HL-60/S4 (cell line): ENCODE measurements around the gene ABCC1.
"Not testable (repeated sequence)": the region's sequence is repeated elsewhere in the genome, so short reads cannot be mapped to it uniquely, and the experiment has no call there.

Experiments used
- in situ Hi-C: fragments of 300-500 bp; cut with MboI; formaldehyde crosslinking; loops from 2 replicates; pipeline ENCODE4 v1.14.3; 2022; ENCODE audit warnings: low sequenced_read_pairs

ABCC1 gene

DNA sequence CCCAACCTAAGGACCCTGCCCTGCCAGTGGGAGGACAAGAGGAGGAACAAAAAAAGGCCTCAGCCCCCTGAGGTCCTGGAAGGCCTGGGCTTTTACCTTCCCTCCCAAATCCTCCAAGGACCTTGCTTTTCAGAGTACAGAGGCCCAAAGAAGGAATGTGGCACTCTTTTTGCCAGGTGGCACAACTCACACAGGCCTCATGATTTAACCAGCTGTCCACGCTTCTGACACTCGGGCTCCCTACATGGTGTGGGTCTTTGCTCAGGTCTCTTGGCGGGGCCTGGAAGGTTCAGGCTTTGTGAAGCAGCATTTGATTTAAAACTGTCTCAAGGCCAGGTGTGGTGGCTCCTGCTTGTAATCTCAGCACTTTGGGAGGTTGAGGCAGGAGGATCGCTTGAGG, 153.3 kb downstream of the ABCC1 start:
- in situ Hi-C loops: no loop called here

DNA sequence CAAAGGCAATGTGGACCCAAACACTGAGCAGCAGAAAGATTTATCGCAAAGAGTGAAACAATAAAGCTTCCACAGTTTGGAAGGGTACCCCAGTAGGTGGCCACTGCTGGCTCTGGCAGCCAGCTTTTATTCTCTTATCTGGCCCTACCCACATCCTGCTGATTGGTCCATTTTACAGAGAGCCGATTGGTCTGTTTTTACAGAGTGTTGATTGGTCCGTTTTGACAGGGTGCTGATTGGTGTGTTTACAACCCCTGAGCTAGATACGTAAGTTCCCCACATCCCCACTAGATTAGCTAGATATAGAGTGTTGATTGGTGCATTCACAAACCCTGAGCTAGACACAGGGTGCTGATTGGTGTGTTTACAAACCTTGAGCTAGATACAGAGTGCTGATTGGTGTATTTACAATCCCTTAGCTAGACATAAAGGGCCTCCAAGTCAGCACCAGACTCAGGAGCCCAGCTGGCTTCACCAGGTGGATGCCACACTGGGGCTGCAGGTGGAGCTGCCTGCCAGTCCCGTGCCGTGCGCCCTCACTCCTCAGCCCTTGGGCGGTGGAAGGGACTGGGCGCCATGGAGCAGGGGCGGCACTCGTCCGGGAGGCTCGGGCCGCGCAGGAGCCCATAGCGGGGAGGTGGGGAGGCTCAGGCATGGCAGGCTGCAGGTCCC, 154.9 kb downstream of the ABCC1 start:
- in situ Hi-C loops: not testable (repeated sequence)

DNA sequence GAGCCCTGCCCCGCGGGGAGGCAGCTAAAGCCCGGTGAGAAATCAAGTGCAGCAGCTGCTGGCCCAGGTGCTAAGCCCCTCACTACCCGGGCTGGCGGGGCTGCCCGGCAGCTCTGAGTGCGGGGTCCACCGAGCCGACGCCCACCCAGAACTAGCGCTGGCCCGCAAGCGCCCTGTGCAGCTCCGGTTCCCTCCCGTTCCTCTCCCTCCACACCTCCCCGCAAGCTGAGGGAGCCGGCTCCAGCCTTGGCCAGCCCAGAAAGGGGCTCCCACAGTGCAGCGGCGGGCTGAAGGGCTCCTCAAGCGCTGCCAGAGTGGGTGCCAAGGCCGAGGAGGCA, 155.4 kb downstream of the ABCC1 start:
- in situ Hi-C loops: not testable (repeated sequence)

DNA sequence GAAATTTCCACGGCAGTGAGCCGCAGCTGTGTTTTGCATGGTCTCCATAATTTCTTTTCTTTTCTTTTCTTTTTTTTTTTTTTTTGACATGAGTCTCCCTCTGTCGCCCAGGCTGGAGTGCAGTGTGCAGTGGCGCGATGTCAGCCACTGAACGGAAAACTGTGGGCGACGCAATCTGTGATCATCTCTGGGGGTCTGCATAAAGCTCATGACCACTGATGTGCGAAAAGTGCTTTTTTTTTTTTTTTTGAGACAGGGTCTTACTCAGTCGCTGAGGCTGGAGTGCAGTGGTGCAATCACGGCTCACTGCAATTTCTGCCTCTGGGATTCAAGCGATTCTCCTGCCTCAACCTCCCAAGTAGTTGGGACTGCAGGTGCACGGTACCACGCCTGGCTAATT, 156.2 kb downstream of the ABCC1 start:
- in situ Hi-C loops: no loop called here

DNA sequence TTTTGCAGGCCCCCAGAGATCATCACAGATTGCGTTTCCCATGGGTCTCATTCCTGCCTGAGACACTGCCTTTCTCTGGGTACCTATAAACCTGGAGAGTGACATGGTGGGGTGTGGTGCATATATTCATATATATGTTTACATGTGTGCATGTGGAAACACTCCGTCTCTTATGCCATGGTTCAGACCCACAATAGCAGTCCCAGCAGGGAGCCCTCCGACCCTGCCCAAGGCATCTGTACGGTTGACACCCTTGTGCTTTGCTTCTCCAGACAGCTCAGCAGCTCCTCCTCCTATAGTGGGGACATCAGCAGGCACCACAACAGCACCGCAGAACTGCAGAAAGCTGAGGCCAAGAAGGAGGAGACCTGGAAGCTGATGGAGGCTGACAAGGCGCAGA, 157.1 kb downstream of the ABCC1 start:
- in situ Hi-C loops: no loop called here

DNA sequence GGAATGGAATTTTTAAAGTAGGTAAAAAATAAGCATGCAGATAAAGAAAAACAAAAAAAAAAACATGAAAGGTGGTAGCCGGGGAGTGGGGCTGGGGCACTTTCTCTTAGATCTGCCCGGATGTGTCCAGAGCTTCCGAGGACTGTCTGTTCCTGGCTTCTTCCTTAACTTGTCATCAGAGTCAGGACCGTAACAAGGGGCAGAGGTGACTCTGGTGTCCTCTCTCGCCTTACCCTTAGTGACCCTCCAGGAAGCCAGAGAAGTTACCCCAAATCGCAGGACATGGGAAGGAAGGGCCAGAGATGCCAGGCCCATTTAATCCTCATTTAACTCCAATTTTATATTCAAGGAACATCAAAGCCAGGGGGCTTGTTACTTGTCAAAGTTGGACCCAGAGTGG, 158.4 kb downstream of the ABCC1 start:
- in situ Hi-C loops: no loop called here

DNA sequence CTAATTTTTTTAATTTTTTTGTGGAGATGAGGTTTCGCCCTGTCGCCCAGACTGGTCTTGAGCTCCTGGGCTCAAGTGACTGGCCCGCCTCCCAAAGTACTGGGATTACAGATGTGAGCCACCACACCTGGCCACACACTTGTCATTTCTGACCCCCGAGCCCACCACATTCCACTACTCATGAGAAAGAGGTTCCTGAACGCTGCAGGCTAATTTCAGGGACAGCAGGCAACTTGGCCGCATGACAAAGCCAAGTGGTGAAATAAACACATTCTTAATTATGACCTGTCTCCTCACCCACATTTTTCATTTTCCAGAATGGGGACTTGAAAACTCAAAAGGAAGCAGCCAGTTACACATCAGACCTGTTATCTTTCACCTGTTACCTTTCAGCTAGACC, 159.3 kb downstream of the ABCC1 start:
- in situ Hi-C loops: no loop called here

DNA sequence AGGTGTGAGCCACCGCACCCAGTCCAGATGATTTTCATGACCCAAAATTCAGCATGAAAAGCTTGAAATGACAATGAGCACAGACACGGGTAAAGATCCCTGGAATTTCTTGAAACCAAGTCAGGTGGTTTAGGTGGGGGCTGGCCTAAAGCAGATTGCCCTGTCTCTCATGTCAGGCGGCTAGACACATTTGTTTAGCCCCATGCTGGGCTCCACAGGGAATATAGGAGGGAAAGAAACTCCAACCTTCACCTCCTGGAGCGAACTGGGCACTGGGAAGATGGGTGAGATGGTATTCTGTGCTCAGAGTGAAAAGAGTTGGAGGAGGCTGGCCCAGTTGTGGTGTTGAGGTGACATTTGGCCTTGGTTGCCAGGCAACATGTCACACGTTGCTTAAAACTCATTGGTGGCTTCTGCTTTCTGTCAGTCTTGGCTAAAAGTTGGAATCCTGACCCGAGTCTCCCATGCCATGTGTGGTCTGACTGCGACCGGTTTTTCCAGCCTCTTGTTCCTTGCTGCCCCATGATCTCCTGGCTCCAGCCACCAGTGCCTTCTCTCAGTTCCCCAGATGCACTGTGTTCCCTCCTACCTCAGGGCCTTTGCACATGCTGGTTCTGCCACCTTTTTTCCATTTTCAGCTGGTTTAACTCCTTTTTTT, 160.2 kb downstream of the ABCC1 start:
- in situ Hi-C loops: no loop called here

DNA sequence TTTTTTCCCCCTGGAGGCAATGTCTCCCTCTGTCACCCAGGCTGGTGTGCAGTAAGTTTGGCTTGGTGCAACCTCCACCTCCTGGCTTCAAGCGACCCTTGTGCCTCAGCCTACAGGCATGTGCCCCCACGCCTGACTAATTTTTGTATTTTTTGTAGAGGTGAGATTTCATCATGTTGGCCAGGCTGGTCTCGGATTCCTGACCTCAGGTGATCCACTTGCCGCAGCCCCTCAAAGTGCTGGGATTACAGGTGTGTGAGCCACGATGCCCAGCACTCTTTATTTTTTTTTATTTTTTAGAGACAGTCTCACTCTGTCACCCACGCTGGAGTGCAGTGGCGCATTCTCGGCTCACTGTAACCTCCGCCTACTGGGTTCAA, 160.7 kb downstream of the ABCC1 start:
- in situ Hi-C loops: no loop called here

DNA sequence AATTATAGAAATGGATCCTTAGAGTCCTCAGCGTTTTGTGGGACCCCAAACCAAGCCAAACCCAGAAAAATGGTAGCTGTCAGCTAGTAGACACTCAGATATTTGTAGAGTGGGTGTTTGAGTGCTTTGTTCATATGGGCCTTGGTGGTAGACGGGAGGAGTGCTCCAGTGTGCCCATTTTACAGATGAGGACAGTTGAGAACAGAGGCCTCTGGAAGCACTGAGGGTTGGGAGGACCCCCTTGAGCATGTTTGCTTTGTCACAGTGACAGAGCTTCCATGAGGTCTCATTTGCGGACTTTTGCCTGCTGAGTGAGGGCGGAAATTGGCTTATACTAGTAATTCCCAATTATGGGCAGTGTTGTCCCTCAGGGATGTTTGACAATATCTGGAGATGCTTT, 162.2 kb downstream of the ABCC1 start:
- in situ Hi-C loops: no loop called here

DNA sequence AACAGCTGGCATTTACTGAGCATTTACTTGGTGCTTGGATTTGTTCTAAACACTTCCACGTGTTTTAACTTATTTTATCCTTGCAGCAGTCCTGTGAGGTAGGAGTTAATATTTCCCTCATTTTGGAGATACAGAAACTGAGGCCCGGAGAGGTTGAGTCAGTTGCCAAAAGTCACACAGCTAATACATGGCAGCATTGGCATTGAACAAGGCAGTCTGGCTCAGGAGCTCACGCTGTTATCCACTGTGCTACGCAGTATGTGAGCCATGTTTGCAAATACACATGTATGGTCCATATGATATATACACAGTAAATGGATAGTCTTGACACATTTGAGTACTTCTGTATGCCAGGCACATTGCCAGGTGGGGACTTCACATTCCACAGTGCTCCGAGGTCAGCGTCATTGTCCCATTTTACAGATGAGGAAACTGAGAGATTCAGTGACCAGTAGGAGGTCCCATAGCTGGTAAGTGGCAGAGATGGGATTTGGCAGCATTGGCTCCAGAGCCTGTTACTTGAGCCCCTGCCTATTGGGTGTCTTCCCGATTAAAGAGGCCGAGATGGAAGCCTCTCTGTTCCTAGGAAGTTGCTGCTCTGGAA, 163.1 kb downstream of the ABCC1 start:
- in situ Hi-C loops: no loop called here

DNA sequence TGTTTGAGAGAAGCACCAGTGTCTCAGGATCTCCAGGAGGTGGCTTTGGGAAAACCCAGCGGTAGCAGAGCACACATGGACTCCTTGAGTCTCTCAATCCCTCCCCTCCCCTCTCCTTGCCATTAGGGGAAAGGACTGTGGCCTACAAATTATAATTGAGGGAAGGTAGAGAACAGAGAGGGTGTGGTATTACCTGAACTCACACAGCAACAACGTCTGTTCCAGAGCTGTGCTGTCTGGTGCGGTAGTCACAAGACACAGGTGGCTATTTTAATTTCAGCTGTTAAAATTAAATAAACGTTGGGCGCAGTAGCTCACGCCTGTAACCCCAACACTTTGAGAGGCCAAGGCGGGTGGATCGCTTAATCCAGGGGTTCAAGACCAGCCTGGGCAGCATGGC, 163.7 kb downstream of the ABCC1 start:
- in situ Hi-C loops: no loop called here

DNA sequence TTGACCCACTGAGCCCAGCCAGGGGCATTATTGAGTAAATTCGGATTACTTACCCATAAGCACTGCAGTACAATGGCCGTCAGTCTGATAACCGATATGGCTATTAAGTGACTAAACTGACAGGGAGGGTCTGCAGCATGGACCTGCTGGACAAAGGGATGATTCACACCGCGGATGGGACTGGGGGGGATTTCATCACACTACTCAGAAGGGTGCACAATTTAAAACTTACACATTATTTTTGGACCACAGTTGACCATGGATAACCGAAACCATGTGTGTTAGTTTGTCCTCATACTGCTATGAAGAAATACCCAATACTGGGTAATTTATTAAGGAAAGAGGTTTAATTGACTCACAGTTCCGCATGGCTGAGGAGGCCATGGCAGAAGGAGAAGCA, 167.4 kb downstream of the ABCC1 start:
- in situ Hi-C loops: no loop called here

DNA sequence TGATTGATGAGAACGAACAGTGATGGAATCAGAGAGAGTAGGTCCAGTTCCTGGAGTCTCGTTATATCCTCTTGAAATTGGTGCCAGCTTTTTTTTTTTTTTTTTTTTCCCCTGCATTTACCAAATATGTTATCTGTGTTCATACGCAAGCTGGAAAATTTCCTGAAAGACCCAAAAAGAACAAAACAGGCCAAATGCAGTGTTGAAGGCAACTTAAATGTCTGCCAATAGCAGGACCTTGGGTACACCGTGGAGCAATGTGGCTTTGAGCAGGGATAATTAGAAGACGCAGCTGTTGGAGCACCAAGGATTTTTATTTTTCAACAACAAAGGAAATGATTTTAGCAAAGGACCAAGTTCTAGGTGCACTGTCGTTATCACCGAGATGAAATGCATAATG, 168.9 kb downstream of the ABCC1 start:
- in situ Hi-C loops: no loop called here

DNA sequence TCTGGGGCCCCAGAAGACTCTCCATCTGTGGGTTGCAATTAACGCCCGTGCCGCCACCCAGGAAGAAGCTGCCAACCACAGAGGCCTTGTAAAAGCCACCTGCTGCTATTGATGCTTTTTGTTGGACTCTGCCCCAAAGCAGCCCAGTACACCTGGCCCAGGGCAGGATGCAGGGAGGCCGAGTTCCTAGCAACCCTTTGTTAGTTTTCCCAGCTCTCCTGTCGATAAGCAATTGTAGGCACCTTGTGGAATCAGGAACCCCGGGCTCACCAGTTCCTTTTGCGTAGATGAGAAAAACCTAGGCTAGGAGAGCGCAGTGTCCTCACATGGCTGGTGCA, 170.6 kb downstream of the ABCC1 start:
- in situ Hi-C loops: no loop called here

DNA sequence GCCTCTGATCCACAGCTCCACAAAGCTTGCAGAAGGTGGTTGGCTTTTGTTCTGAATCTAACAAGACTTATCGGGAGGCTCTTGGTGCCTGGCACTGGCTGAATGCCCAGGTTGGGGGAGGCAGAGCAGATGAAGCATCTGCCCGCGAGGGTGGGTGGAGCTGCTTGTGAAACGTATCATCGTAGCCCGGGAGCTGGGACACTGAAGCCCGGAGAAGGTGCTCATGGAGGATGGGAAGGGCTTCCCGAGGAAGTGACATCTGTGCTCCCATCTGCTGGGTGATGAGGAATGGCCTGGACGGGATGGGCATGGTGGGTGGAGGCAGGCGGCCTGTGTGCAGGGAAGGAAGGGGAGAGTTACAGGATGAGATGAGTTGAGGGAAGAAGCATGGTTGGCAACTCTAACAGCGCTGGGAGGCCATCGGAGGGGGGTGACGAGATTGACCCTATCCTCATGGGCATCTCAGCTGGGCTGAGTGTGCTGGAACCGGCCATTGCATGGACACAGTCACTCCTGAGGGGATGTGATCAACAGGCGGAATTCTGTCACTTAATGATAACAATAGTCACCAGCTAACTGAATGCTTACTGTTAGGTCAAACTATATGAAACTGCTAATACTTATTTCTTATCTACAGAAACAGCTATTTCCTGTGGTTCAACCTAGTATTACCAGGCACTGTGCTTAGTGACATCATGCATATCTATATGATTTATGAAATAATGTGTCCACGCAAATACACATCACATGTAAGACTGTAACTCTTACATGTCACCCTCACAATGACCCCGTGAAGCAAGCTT, 171.2 kb downstream of the ABCC1 start:
- in situ Hi-C loops: no loop called here

DNA sequence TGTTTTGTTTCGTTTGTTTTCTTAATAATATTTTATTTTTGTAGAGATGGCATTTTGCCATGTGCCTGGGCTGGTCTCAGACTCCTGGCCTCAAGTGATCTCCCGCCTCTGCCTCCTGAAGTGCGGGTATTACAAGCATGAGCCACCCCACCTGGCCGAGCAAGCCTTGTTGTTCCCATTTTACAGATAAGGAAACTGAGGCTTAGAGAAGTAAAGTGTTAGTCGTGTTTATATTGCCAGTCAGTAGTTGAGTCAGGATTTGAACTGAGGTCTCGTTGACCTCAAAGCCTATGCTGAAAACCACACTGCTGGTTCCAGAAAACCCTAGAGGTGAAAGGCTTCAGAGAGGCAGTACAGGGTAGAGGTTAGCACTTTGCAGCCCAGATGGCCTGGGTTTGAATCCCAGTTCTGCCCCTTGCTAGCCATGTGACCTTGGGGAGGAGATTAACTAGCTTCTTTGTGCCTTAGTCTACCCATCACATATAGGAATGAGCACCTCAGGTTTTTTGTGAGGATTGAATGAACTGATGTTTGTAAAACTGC, 171.8 kb downstream of the ABCC1 start:
- in situ Hi-C loops: no loop called here

DNA sequence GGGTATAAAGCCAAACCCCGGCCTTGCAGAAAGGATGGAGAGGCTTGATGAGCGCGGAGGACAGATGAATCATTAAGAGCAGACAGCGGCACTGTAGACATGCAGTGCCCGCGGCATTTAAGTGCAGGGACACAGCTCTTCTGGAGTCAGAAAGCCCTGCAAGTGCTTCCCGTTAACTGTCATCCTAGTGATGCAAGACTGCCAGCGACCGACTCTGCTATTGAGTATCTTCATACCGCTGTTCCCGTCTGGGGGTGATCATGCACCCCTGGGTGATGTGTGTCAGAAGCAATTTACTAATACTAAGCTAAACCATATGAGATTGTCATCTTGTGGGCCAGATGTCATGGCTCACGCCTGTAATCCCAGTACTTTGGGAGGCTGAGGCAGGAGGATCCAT, 172.8 kb downstream of the ABCC1 start:
- in situ Hi-C loops: no loop called here

DNA sequence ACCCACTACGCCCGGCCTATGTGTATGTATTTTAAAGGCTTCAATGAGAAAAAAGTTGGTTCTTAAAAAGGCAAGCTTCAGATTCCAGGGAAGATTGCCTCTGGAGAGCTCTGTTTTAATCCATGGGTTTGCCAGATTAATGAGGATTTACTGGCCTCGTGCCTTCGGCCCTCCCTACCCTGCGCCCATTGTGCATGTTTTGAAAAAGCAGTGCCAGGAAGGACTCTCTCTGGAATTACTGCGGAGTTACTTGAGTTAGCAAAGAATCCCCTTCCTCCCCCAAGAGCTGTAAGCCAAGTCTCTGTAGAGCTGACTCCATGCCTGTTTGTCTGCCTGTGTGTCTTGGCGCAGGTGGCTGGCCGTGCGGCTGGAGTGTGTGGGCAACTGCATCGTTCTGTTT, 175.0 kb downstream of the ABCC1 start:
- in situ Hi-C loops: no loop called here

DNA sequence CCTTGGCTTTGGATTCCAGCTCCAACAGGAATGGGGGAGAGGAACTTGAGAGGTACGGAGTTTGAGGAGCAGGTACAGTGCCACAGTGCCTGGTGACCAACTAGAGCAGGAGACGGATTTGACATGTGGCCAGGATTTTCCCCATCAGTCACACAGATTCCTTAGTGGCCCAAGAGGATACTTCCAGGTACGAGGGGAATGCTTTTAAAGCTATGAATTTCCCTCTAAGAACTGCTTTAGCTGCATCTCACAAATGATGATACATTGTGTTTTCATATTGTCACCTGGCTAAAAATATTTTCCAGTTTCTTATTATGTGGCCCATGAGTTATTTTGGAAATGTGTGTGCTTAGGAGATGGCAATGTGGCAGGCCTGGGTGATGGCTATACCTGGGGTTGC, 175.6 kb downstream of the ABCC1 start:
- in situ Hi-C loops: loop anchor here (25.0 kb wide), 1 partner anchor 363 kb away; no protein-coding TSS in a partner anchor

DNA sequence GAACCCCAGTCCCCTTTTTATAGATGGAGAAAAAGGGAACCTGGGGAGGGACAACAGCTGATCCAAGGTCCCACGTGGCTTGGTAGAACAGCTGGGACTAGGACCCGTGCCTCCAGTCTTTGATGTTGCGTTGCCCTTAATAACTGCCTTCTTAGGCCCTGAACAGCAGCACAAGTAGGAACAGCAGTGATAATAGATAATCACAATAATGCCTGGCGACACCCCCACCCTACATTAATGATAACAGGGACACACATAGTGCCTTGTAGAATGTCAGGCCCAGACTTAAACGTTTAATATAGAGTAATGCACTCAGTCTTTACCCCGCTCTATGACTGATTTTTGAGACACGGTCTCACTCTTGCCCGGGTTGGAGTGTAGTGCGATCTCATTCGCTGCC, 177.5 kb downstream of the ABCC1 start:
- in situ Hi-C loops: loop anchor here (25.0 kb wide), 1 partner anchor 365 kb away; no protein-coding TSS in a partner anchor
